ENCODE data around the gene LANCL3. TPM values are rescaled to one million over a fixed set of nuclear protein-coding genes. Genes with fewer than 3 reads are reported as not detected.

Gene LANCL3
- polyA plus RNA-seq, 3 donors, result 0.01 to 0.12 TPM; not detected in 1

GRCh38 chrX:37677243-37677642 is 105.8 kb downstream of the LANCL3 start:
- Mint-ChIP-seq H3K9me3 (peaks cover 0 to 3% (median 0%) of the 10 kb centered on the region in 7 donors), H3K27ac (no peak overlapping the region), H3K27me3 (ENCODE audit: low read depth in 3 of 3) (peaks cover 0 to 3% (median 1%) of the 10 kb centered on the region in 3 donors), H3K4me1 (no peaks in the 10 kb centered on the region), H3K4me3 (no peak overlapping the region), H3K36me3 (no peaks in the 10 kb centered on the region)
- no peak overlapping the region for H3K9ac ChIP-seq (ENCODE audit: insufficient read depth, low read length, poor library complexity, severe bottlenecking)
- intact Hi-C loops (cut with micrococcal nuclease), result no loop called here
- H3K4me3 ChIP-seq (replicated peaks in 1 of 3; ENCODE audit: low read depth in 2 of 3, low read length in 3 of 3), result no peak overlapping the region
- H2AFZ ChIP-seq (ENCODE audit: insufficient read depth, low read depth, low read length, poor library complexity, severe bottlenecking), result no peak overlapping the region
- H3K27ac ChIP-seq (ENCODE audit: low read depth in 1 of 2, low read length in 2 of 2), result no peak overlapping the region
- no peaks in the 10 kb centered on the region for H3K27me3 ChIP-seq (ENCODE audit: control insufficient read depth in 2 of 2, insufficient read depth in 2 of 2, low read length in 2 of 2)
- no CpG with 5 or more reads among the region's 1 CpG for WGBS (ENCODE audit: insufficient coverage)
- no peak for DNase-seq
- no peaks in the 10 kb centered on the region for H3K9me3 ChIP-seq (replicated peaks in 1 of 2; ENCODE audit: control insufficient read depth in 1 of 2, insufficient read depth in 1 of 2, low read length in 2 of 2)
- H3K79me2 ChIP-seq (ENCODE audit: insufficient read depth, low read length), result no peaks in the 10 kb centered on the region
- no peak for TF ChIP-seq CTCF (IDR thresholded peaks at IDR 0.05)
- no peaks in the 10 kb centered on the region for H4K20me1 ChIP-seq (ENCODE audit: insufficient read depth, low read length)
- H3K36me3 ChIP-seq (replicated peaks in 1 of 2; ENCODE audit: control insufficient read depth in 1 of 2, insufficient read depth in 2 of 2, low read length in 2 of 2), result no peaks in the 10 kb centered on the region
- no peak overlapping the region for H3K4me2 ChIP-seq (replicated peaks; ENCODE audit: extremely low read depth, low read length, poor library complexity, severe bottlenecking)
- no peaks in the 10 kb centered on the region for H3K4me1 ChIP-seq (ENCODE audit: control insufficient read depth in 1 of 2, insufficient read depth in 2 of 2, low read length in 2 of 2)

- Mint-ChIP-seq H3K36me3 (no peaks in the 10 kb centered on the region), H3K27me3 (ENCODE audit: low read depth in 3 of 3) (peaks cover 0 to 1% (median 0%) of the 10 kb centered on the region in 3 donors), H3K4me1 (no peaks in the 10 kb centered on the region), H3K4me3 (no peak overlapping the region), H3K27ac (no peak overlapping the region), H3K9me3 (peaks cover 0 to under 1% (median 0%) of the 10 kb centered on the region in 7 donors)
- DNase-seq, result no peak
- intact Hi-C loops (cut with micrococcal nuclease), result no loop called here
- Histone ChIP-seq H3K4me2 (replicated peaks; ENCODE audit: extremely low read depth, low read length, poor library complexity, severe bottlenecking) (no peak overlapping the region), H3K36me3 (replicated peaks in 1 of 2; ENCODE audit: control insufficient read depth in 1 of 2, insufficient read depth in 2 of 2, low read length in 2 of 2) (no peaks in the 10 kb centered on the region), H2AFZ (ENCODE audit: insufficient read depth, low read depth, low read length, poor library complexity, severe bottlenecking) (no peak overlapping the region), H3K4me1 (ENCODE audit: control insufficient read depth in 1 of 2, insufficient read depth in 2 of 2, low read length in 2 of 2) (no peaks in the 10 kb centered on the region), H3K79me2 (ENCODE audit: insufficient read depth, low read length) (no peaks in the 10 kb centered on the region), H4K20me1 (ENCODE audit: insufficient read depth, low read length) (no peaks in the 10 kb centered on the region), H3K9me3 (replicated peaks in 1 of 2; ENCODE audit: control insufficient read depth in 1 of 2, insufficient read depth in 1 of 2, low read length in 2 of 2) (no peaks in the 10 kb centered on the region), H3K9ac (ENCODE audit: insufficient read depth, low read length, poor library complexity, severe bottlenecking) (no peak overlapping the region), H3K4me3 (replicated peaks in 1 of 3; ENCODE audit: low read depth in 2 of 3, low read length in 3 of 3) (no peak overlapping the region), H3K27me3 (ENCODE audit: control insufficient read depth in 2 of 2, insufficient read depth in 2 of 2, low read length in 2 of 2) (no peaks in the 10 kb centered on the region), H3K27ac (ENCODE audit: low read depth in 1 of 2, low read length in 2 of 2) (no peak overlapping the region)
- no CpG with 5 or more reads among the region's 1 CpG for WGBS (ENCODE audit: insufficient coverage)
- TF ChIP-seq CTCF (IDR thresholded peaks at IDR 0.05), result no peak
Measured at GRCh38 chrX:37677765-37678164, 106.3 kb downstream of the LANCL3 start.
